OCI-LY7 (cell line): Measurements from ENCODE around the gene KIDINS220. TPM values are rescaled to one million over a fixed set of nuclear protein-coding genes. Genes with fewer than 3 reads are reported as not detected.

Source experiments
- BruUV-seq: library from RNA; stranded (reverse); fragments of 400-500 nt; replicated peaks from 2 replicates; lab custom pipeline; 2021; lab: Mats Ljungman, UMichigan
- CTCF ChIA-PET: fragments of 300-600 bp; sonication (Branson Sonifier 250); formaldehyde crosslinking; loops from one replicate; lab custom pipeline; 2022; ENCODE audit warnings: antibody characterized with exemption; ENCODE audit not compliant: unreplicated experiment; lab: Charles Lee
- POLR2A ChIA-PET: fragments of 300-600 bp; sonication (Branson Sonifier 250); formaldehyde crosslinking; loops from one replicate; lab custom pipeline; 2022; ENCODE audit warnings: antibody characterized with exemption; lab: Charles Lee
- DNase-seq: peaks from one replicate; pipeline ENCODE4 v3.0.0-alpha.2; 2015; ENCODE audit warnings: low spot score
- H2AFZ ChIP-seq: fragments of 200-600 bp; sonication (generic), shearing (Covaris generic); 2 replicates; pipeline ENCODE4 v1.6.1; 2014; ENCODE audit warnings: mild to moderate bottlenecking, antibody characterized with exemption, low read length, moderate library complexity
- H3K27ac ChIP-seq: fragments of 200-600 bp; sonication (generic); 2 replicates; pipeline ENCODE4 v1.5.1; 2014; ENCODE audit warnings: mixed run types, low read depth, mild to moderate bottlenecking, moderate library complexity, low read length, inconsistent platforms; ENCODE audit not compliant: poor library complexity, severe bottlenecking
- H3K36me3 ChIP-seq: fragments of 200-600 bp; sonication (generic); 2 replicates; pipeline ENCODE4 v1.6.1; 2014; ENCODE audit warnings: mild to moderate bottlenecking, antibody characterized with exemption, low read length, moderate library complexity, mixed read lengths; ENCODE audit not compliant: insufficient read depth
- H3K4me1 ChIP-seq: fragments of 200-600 bp; sonication (generic); 2 replicates; pipeline ENCODE4 v1.5.1; 2014; ENCODE audit warnings: mild to moderate bottlenecking, low read length; ENCODE audit not compliant: insufficient read depth, poor library complexity, severe bottlenecking
- H3K4me2 ChIP-seq: fragments of 200-600 bp; sonication (generic); 2 replicates; pipeline ENCODE4 v1.6.1; 2014; ENCODE audit warnings: mild to moderate bottlenecking, low read length
- H3K4me3 ChIP-seq: fragments of 200-600 bp; sonication (generic); 2 replicates; pipeline ENCODE4 v1.5.1; 2014; ENCODE audit warnings: mild to moderate bottlenecking, low read depth, low read length; ENCODE audit not compliant: poor library complexity, severe bottlenecking
- H3K79me2 ChIP-seq: fragments of 200-600 bp; sonication (generic); 2 replicates; pipeline ENCODE4 v1.6.1; 2016; ENCODE audit warnings: low read depth, mild to moderate bottlenecking, low read length, moderate library complexity, mixed read lengths; ENCODE audit not compliant: insufficient read depth
- H3K9me2 ChIP-seq: fragments of 200-600 bp; sonication (generic); 2 replicates; pipeline ENCODE4 v1.6.1; 2016; ENCODE audit warnings: mild to moderate bottlenecking, low read length, mixed read lengths; ENCODE audit not compliant: insufficient read depth
- H3K9me3 ChIP-seq: fragments of 200-600 bp; sonication (generic); 2 replicates; pipeline ENCODE4 v1.6.1; 2014; ENCODE audit warnings: mild to moderate bottlenecking, mixed run types, low read length, mixed read lengths
- H4K20me1 ChIP-seq: fragments of 200-600 bp; sonication (generic); 2 replicates; pipeline ENCODE4 v1.6.1; 2014; ENCODE audit warnings: mild to moderate bottlenecking, antibody characterized with exemption, low read length, moderate library complexity, mixed read lengths; ENCODE audit not compliant: insufficient read depth
- CTCF ChIP-seq: fragments of 200-600 bp; sonication (generic); conservative IDR thresholded peaks from 2 replicates; pipeline ENCODE4 v1.5.1; 2014; ENCODE audit warnings: mild to moderate bottlenecking, antibody characterized with exemption, low read length, moderate library complexity, mixed read lengths
- EZH2phosphoT487 ChIP-seq: fragments of 200-600 bp; sonication (generic); IDR thresholded peaks from 2 replicates; pipeline ENCODE4 v1.6.1; 2018; ENCODE audit warnings: low read depth, borderline replicate concordance, mild to moderate bottlenecking, mixed run types, antibody characterized with exemption, low read length, moderate library complexity, mixed read lengths
- intact Hi-C: fragments of 100-400 bp; cut with micrococcal nuclease; formaldehyde crosslinking; loops from one replicate; pipeline ENCODE4 v1.10.0; 2022; ENCODE audit not compliant: unreplicated experiment
- total RNA-seq, 2 experiments: library from RNA; depleted of rRNA in 1 of 2; stranded (reverse); fragments of >200 nt in 1 of 2; shearing (Covaris generic) in 1 of 2; gene quantifications; 2 replicates each; pipeline ENCODE4 v1.2.3, GENCODE V29; 2014 to 2022

Gene KIDINS220
- total RNA-seq, 2 experiments from 2014 or later = 29.1 to 32.3 TPM

DNA sequence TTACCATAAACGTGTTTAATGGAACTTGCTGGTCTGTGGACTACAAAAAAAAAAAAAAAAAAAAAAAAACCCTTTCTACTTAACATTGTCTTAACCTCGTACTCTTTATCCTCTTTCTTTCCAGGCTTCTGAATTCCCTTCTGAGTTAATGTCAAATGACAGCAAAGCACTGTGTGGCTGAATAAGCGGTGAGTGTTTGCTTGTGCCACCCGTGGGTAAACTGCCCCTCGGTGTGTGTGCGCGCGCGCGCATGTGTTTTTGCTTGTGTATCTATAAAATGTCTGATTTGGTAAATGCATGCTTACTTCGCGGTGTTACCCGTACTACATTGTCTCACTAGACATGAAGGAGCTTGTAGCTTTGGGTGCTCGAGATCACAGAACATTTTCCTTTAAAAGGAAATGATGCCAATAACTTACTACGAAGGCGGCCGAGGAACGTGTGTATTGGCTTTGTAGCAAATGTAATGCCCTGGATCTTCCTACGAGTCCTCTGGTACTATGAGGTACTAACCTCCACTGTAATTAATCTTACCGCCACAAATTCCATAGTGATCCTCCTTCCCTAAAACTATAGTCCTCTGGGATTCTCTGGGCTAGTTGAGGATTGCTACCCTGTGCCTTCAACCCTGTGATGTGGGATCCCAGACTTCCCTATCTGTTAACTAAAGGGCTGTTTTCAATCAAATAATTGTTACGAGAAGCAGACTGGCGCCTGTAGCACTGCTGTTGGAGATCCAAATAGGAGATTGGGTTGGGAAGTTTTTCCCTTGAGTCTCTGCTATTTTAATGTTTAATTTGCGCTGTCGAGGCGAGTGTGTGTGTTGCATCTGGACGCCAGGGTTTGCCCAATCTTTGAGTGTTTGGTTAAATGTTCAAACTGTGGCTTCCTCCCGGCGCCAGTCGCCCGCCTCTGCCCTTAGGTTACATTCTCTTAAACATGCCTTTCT lies 154.4 kb downstream of the KIDINS220 start:
- Histone ChIP-seq H3K4me3 (peak overlapping the region; percentile 97), H2AFZ (no peak overlapping the region), H3K27ac (peak overlapping the region; percentile 91), H3K79me2 (peaks cover 40% of the 10 kb centered on the region), H3K36me3 (peaks cover 29% of the 10 kb centered on the region), H3K9me2 (no peaks in the 10 kb centered on the region), H3K4me1 (peaks cover 33% of the 10 kb centered on the region), H4K20me1 (peaks cover 17% of the 10 kb centered on the region), H3K4me2 (peak overlapping the region; percentile 93), H3K9me3 (0 out of 2 replicates have a peak, but pooled peaks cover under 1% of the 10 kb centered on the region)
- CTCF ChIA-PET = interaction anchor here (1.5 to 2.4 kb wide), 2 partner anchors 108 to 207 kb away, joined by 3 to 12 read pairs; no protein-coding TSS in a partner anchor
- DNase-seq = peak; percentile 78
- TSS peak; percentile 82 for BruUV-seq
- POLR2A ChIA-PET = interaction anchor here (0.5 to 5.2 kb wide), 38 partner anchors 9 to 1962 kb away, joined by 3 to 112 read pairs (median 8); no protein-coding TSS in a partner anchor
- intact Hi-C loops = loop anchor here (1.0 to 10.0 kb wide), 5 partner anchors 100 to 1048 kb away; no protein-coding TSS in a partner anchor
- TF ChIP-seq CTCF = 0 out of 2 replicates have a peak, but pooled peaks have one; percentile 9
- TF ChIP-seq EZH2phosphoT487 = no peak

DNA sequence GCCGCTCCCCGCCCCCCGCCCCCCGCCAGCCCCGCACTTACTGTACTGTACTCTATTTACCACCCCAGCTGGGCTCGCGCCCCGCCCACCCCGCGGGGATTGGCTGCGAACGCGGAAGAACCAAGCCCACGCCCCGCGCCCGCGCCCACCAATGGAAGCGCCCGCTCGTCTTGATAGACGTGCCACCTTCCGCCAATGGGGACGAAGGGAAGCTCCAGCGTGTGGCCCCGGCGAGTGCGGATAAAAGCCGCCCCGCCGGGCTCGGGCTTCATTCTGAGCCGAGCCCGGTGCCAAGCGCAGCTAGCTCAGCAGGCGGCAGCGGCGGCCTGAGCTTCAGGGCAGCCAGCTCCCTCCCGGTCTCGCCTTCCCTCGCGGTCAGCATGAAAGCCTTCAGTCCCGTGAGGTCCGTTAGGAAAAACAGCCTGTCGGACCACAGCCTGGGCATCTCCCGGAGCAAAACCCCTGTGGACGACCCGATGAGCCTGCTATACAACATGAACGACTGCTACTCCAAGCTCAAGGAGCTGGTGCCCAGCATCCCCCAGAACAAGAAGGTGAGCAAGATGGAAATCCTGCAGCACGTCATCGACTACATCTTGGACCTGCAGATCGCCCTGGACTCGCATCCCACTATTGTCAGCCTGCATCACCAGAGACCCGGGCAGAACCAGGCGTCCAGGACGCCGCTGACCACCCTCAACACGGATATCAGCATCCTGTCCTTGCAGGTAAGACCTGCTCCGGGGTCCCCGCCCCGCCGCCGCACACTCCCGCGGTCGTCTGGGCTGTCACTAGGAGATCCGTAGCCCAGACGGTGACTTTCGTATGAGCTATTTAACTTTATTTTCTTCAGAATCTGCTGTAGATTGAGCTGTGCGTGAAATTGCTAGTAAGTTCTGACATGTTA lies 155.4 kb downstream of the KIDINS220 start, which contains the start of gene ID2:
TSS of gene ID2 (plus strand) at position 271 of the 907 bp plus-strand sequence. CDS start at position 381, 110 bp downstream.
- DNase-seq = peak; percentile 100
- peaks cover 40% of the 10 kb centered on the region for H3K79me2 ChIP-seq
- no peaks in the 10 kb centered on the region for H3K9me3 ChIP-seq
- TF ChIP-seq EZH2phosphoT487 (no peak), CTCF (no peak)
- H4K20me1 ChIP-seq = peaks cover 17% of the 10 kb centered on the region
- H3K4me3 ChIP-seq = peak within 1 kb of the TSS; percentile 97
- H3K36me3 ChIP-seq = peaks cover 29% of the 10 kb centered on the region
- BruUV-seq = no TSS peak
- peak within 1 kb of the TSS; percentile 91 for H3K27ac ChIP-seq
- peak within 1 kb of the TSS; percentile 94 for H3K4me2 ChIP-seq
- POLR2A ChIA-PET = interaction anchor here (0.5 to 5.2 kb wide), 53 partner anchors 8 to 1371 kb away, joined by 3 to 112 read pairs (median 6); no protein-coding TSS in a partner anchor
- peaks cover 39% of the 10 kb centered on the region for H3K4me1 ChIP-seq
- intact Hi-C loops = loop anchor here (1.0 to 10.0 kb wide), 8 partner anchors 51 to 1047 kb away; no protein-coding TSS in a partner anchor
- H2AFZ ChIP-seq = no peak within 1 kb of the TSS; the same call in 1 of the 2 replicates
- H3K9me2 ChIP-seq = no peaks in the 10 kb centered on the region
- CTCF ChIA-PET = interaction anchor here (0.6 to 2.4 kb wide), 5 partner anchors 101 to 206 kb away, joined by 3 to 12 read pairs (median 3); no protein-coding TSS in a partner anchor
